GM23338 (cell line): ENCODE results near the gene PLSCR2. TPM values are rescaled to one million over a fixed set of nuclear protein-coding genes. Genes with fewer than 3 reads are reported as not detected.

ENCODE experiments used
- ATAC-seq: fragments of 200-7000 bp; cut with Tn5 transposase; 3 replicates; pipeline ENCODE4 v1.9.1; 2020
- DNase-seq: peaks from one replicate; pipeline ENCODE4 v3.0.0-alpha.2; 2015; ENCODE audit warnings: low spot score
- H2AFZ ChIP-seq: fragments of 200-600 bp; sonication (generic); 2 replicates; pipeline ENCODE4 v1.8.0; 2016; ENCODE audit warnings: antibody characterized with exemption, mild to moderate bottlenecking, moderate library complexity
- H3F3A ChIP-seq: fragments of 200-600 bp; sonication (generic); replicated peaks from 2 replicates; pipeline ENCODE4 v1.8.0; 2017; ENCODE audit warnings: antibody characterized with exemption, mixed run types, low read depth
- H3K27ac ChIP-seq: fragments of 200-600 bp; sonication (generic); 2 replicates; pipeline ENCODE4 v1.6.1; 2016; ENCODE audit warnings: low read depth
- H3K27me3 ChIP-seq: fragments of 200-600 bp; sonication (generic); 2 replicates; pipeline ENCODE4 v1.8.0; 2016; ENCODE audit warnings: mild to moderate bottlenecking, mixed run types, moderate library complexity; ENCODE audit not compliant: insufficient read depth
- H3K36me3 ChIP-seq: fragments of 200-600 bp; sonication (generic); 2 replicates; pipeline ENCODE4 v1.8.0; 2016; ENCODE audit warnings: mild to moderate bottlenecking; ENCODE audit not compliant: insufficient read depth
- H3K4me1 ChIP-seq: fragments of 200-600 bp; sonication (generic); 2 replicates; pipeline ENCODE4 v1.8.0; 2016; ENCODE audit warnings: mild to moderate bottlenecking, moderate library complexity; ENCODE audit not compliant: insufficient read depth
- H3K4me2 ChIP-seq: fragments of 200-600 bp; sonication (generic); 2 replicates; pipeline ENCODE4 v1.7.1; 2017; ENCODE audit warnings: mixed run types
- H3K4me3 ChIP-seq: fragments of 200-600 bp; sonication (generic); 2 replicates; pipeline ENCODE4 v1.6.1; 2016; ENCODE audit warnings: mixed run types
- H3K79me2 ChIP-seq: fragments of 200-600 bp; sonication (generic); replicated peaks from 2 replicates; pipeline ENCODE4 v1.8.0; 2017; ENCODE audit warnings: mild to moderate bottlenecking; ENCODE audit not compliant: insufficient read depth
- H3K9me2 ChIP-seq: fragments of 200-600 bp; sonication (generic); 2 replicates; pipeline ENCODE4 v1.8.0; 2017; ENCODE audit not compliant: insufficient read depth
- H4K20me1 ChIP-seq: fragments of 200-600 bp; sonication (generic); replicated peaks from 2 replicates; pipeline ENCODE4 v1.8.0; 2017; ENCODE audit warnings: mild to moderate bottlenecking; ENCODE audit not compliant: insufficient read depth
- H3K27ac Mint-ChIP-seq: 2 replicates; pipeline ENCODE4 v1.8.0; 2020; ENCODE audit warnings: inconsistent platforms, mild to moderate bottlenecking, moderate library complexity, mixed read lengths
- H3K27me3 Mint-ChIP-seq: 3 replicates; pipeline ENCODE4 v1.8.0; 2022; ENCODE audit warnings: low read depth, mild to moderate bottlenecking, moderate library complexity, mixed read lengths, inconsistent platforms; ENCODE audit not compliant: insufficient read depth, poor library complexity
- H3K36me3 Mint-ChIP-seq: 3 replicates; pipeline ENCODE4 v1.8.0; 2021; ENCODE audit warnings: low read depth, mild to moderate bottlenecking, inconsistent platforms, moderate library complexity, mixed read lengths
- H3K4me1 Mint-ChIP-seq: 3 replicates; pipeline ENCODE4 v1.8.0; 2020; ENCODE audit warnings: mild to moderate bottlenecking, inconsistent platforms, mixed read lengths
- H3K4me3 Mint-ChIP-seq: 3 replicates; pipeline ENCODE4 v1.8.0; 2021; ENCODE audit warnings: moderate library complexity, mild to moderate bottlenecking, inconsistent platforms, mixed read lengths
- H3K9me3 Mint-ChIP-seq: 3 replicates; pipeline ENCODE4 v1.8.0; 2020; ENCODE audit warnings: moderate library complexity, mild to moderate bottlenecking, inconsistent platforms, mixed read lengths
- CREB1 ChIP-seq: fragments of 250-450 bp; sonication (Bioruptor Pico); IDR thresholded peaks from 2 replicates; pipeline ENCODE4 v1.5.0; 2020; ENCODE audit warnings: low read depth, mild to moderate bottlenecking, moderate library complexity
- CTCF ChIP-seq, 2 experiments: fragments of 200-600 bp in 1 of 2; sonication (generic) in 1 of 2; conservative IDR thresholded peaks; 2 replicates each; pipeline versions ENCODE4 v1.5.1 to v1.6.1; 2016 to 2017; ENCODE audit warnings: antibody characterized with exemption in 2 of 2, low read depth in 2 of 2, mild to moderate bottlenecking in 2 of 2, moderate library complexity in 1 of 2
- JUNB ChIP-seq: IDR thresholded peaks from one replicate; pipeline ENCODE4 v1.6.1; 2016; ENCODE audit warnings: antibody characterized with exemption; ENCODE audit not compliant: unreplicated experiment
- NANOG ChIP-seq: IDR thresholded peaks from 2 replicates; pipeline ENCODE4 v1.6.1; 2016; ENCODE audit warnings: antibody characterized with exemption, borderline replicate concordance
- STAT1 ChIP-seq: IDR thresholded peaks from one replicate; pipeline ENCODE4 v1.6.1; 2016; ENCODE audit warnings: antibody characterized with exemption; ENCODE audit not compliant: unreplicated experiment
- ZNF114 ChIP-seq: fragments of 250-450 bp; sonication (Bioruptor Pico); IDR thresholded peaks from 2 replicates; pipeline ENCODE4 v1.5.0; 2020; ENCODE audit warnings: mild to moderate bottlenecking, moderate library complexity
- ZNF462 ChIP-seq: fragments of 250-450 bp; sonication (Bioruptor Pico); IDR thresholded peaks from 2 replicates; pipeline ENCODE4 v1.5.0; 2020; ENCODE audit warnings: mild to moderate bottlenecking, moderate library complexity
- polyA plus RNA-seq: library from polyadenylated mRNA; unstranded; fragments of >200 nt; fragmentation: Nextera tagmentation; extraction: Ambion mirVana; gene quantifications from 2 replicates; pipeline ENCODE4 v1.2.1, GENCODE V29; 2016
- total RNA-seq: library from RNA; depleted of rRNA; stranded (reverse); fragments of >200 nt; shearing (Covaris generic); gene quantifications from 2 replicates; pipeline ENCODE4 v1.2.3, GENCODE V29; 2014
- TF ChIP-seq, protein P1 (sequence below): IDR thresholded peaks from one replicate; pipeline ENCODE4 v1.6.1; 2018; ENCODE audit warnings: antibody characterized with exemption; ENCODE audit not compliant: unreplicated experiment
- TF ChIP-seq, protein P2 (sequence below): IDR thresholded peaks from 2 replicates; pipeline ENCODE4 v1.6.1; 2016; ENCODE audit warnings: antibody characterized with exemption

The PLSCR2 gene
- total and polyA plus RNA-seq, 2 experiments from 2014 or later = 0.55 TPM; not detected in 1

DNA sequence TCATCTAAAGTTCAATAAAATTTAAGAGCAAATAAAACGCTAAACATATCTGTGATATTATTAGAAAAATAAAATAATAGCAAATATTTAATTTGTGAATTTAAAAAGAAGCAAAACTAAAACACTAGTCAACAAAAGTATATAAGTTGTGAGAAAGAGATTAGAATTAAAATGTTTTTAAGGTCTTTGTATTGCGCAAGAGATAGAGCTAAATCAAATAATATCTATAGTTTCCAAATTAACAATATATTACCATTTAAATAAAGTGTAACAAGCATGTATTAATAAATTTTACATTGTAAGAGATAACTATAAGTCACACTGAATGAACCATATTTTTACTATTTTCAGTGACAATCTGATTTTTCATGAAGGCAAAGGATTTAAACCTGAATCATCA lies 74.2 kb downstream of the PLSCR2 start (continued):
- TF ChIP-seq, protein P1, sequence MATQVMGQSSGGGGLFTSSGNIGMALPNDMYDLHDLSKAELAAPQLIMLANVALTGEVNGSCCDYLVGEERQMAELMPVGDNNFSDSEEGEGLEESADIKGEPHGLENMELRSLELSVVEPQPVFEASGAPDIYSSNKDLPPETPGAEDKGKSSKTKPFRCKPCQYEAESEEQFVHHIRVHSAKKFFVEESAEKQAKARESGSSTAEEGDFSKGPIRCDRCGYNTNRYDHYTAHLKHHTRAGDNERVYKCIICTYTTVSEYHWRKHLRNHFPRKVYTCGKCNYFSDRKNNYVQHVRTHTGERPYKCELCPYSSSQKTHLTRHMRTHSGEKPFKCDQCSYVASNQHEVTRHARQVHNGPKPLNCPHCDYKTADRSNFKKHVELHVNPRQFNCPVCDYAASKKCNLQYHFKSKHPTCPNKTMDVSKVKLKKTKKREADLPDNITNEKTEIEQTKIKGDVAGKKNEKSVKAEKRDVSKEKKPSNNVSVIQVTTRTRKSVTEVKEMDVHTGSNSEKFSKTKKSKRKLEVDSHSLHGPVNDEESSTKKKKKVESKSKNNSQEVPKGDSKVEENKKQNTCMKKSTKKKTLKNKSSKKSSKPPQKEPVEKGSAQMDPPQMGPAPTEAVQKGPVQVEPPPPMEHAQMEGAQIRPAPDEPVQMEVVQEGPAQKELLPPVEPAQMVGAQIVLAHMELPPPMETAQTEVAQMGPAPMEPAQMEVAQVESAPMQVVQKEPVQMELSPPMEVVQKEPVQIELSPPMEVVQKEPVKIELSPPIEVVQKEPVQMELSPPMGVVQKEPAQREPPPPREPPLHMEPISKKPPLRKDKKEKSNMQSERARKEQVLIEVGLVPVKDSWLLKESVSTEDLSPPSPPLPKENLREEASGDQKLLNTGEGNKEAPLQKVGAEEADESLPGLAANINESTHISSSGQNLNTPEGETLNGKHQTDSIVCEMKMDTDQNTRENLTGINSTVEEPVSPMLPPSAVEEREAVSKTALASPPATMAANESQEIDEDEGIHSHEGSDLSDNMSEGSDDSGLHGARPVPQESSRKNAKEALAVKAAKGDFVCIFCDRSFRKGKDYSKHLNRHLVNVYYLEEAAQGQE = no peak
- TF ChIP-seq ZNF462 (CRISPR knock-in tag) (no peak), CREB1 (CRISPR knock-in tag) (no peak)

GRCh38 chr3:146390957-146391356 lies 78.4 kb downstream of the PLSCR2 start:
- Histone ChIP-seq H3K4me1 (no peaks in the 10 kb centered on the region), H3K27ac (no peak overlapping the region), H4K20me1 (no peaks in the 10 kb centered on the region), H3F3A (no peaks in the 10 kb centered on the region), H3K4me2 (no peak overlapping the region), H3K9me2 (no peaks in the 10 kb centered on the region), H3K4me3 (no peak overlapping the region), H2AFZ (peak overlapping the region; percentile 21; the same call in 1 of the 2 replicates), H3K79me2 (no peaks in the 10 kb centered on the region), H3K36me3 (no peaks in the 10 kb centered on the region), H3K27me3 (no peaks in the 10 kb centered on the region)
- ATAC-seq (no peak), DNase-seq (no peak)
- H3K27me3 Mint-ChIP-seq = no peaks in the 10 kb centered on the region
- H3K4me3 Mint-ChIP-seq = no peak overlapping the region
- H3K4me1 Mint-ChIP-seq = no peaks in the 10 kb centered on the region
- no peaks in the 10 kb centered on the region for H3K36me3 Mint-ChIP-seq
- H3K27ac Mint-ChIP-seq = no peak overlapping the region
- H3K9me3 Mint-ChIP-seq = no peaks in the 10 kb centered on the region
- TF ChIP-seq ZNF114 = no peak
- TF ChIP-seq, protein P2, sequence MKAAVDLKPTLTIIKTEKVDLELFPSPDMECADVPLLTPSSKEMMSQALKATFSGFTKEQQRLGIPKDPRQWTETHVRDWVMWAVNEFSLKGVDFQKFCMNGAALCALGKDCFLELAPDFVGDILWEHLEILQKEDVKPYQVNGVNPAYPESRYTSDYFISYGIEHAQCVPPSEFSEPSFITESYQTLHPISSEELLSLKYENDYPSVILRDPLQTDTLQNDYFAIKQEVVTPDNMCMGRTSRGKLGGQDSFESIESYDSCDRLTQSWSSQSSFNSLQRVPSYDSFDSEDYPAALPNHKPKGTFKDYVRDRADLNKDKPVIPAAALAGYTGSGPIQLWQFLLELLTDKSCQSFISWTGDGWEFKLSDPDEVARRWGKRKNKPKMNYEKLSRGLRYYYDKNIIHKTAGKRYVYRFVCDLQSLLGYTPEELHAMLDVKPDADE = no peak
- TF ChIP-seq CTCF (conservative IDR thresholded peaks at IDR 0.05; ENCODE audit: low read depth in 2 of 2) = no peak
- TF ChIP-seq JUNB = no peak
- TF ChIP-seq, protein P1 = no peak
- TF ChIP-seq NANOG = no peak
- no peak for TF ChIP-seq STAT1
